ENCODE measurements around the gene GLIPR1L2.

GRCh38 chr12:75480469-75480949, 89.6 kb downstream of the GLIPR1L2 start, which contains the start of gene GLIPR1:
- TF ChIP-seq POLR2A (IDR thresholded peaks at IDR 0.05) (peak; percentile 69), CTCF (IDR thresholded peaks at IDR 0.05) (no peak), EP300 (IDR thresholded peaks at IDR 0.05; ENCODE audit: low read depth) (no peak)
